ENCODE measurements around the gene KLHL22.

DNA sequence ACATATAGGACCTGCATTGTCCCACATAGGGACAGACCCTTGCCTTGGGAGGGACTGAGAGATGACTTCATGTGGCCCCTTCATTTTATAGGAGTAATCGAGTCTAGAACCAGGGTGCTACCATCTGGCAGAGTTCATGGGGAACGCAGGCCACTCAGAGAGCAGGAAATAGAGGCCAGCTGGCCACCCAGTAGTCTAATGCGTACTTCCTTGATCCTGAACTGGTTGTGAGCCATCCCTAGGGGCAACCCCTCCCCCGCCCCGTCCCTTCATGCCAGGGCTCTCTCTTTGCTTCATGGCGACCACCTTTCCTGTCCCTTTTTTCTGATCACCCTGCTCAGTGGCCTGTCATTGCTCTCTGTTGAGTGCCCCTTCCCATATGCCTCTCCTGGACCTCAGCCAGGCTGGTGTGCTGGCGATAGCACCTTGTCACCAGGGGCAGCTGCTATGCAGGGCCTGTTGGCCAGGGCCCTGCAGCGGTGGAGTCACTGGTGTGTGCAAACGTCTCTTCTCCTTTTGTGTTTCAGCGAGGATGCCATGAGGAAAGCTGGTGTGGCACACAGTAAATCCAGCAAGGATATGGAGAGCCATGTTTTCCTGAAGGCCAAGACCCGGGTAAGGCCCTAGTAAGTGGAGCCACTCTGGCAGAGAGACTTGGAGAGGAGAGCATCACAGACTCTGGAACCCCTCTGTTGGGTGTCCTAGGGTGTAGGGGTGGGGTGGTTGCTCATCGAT lies 41.2 kb upstream of the KLHL22 start:
- TF ChIP-seq, protein P1, sequence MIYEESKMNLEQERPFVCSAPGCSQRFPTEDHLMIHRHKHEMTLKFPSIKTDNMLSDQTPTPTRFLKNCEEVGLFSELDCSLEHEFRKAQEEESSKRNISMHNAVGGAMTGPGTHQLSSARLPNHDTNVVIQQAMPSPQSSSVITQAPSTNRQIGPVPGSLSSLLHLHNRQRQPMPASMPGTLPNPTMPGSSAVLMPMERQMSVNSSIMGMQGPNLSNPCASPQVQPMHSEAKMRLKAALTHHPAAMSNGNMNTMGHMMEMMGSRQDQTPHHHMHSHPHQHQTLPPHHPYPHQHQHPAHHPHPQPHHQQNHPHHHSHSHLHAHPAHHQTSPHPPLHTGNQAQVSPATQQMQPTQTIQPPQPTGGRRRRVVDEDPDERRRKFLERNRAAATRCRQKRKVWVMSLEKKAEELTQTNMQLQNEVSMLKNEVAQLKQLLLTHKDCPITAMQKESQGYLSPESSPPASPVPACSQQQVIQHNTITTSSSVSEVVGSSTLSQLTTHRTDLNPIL (CRISPR knock-in tag; IDR thresholded peaks at IDR 0.05; ENCODE audit: low read depth), result no peak
- TF ChIP-seq TCF4 (CRISPR knock-in tag; IDR thresholded peaks at IDR 0.05; ENCODE audit: borderline replicate concordance), result peak; percentile 56; the same call in 1 of the 2 replicates
- TF ChIP-seq ARNTL (CRISPR knock-in tag; IDR thresholded peaks at IDR 0.05; ENCODE audit: borderline replicate concordance, low read depth), result no peak
